ENCODE data around the gene CEACAM21. TPM values are rescaled to one million over a fixed set of nuclear protein-coding genes. Genes with fewer than 3 reads are reported as not detected.

CEACAM21 gene
- total RNA-seq, 4 donors from 2014 or later = 4.3 TPM; not detected in 3

DNA sequence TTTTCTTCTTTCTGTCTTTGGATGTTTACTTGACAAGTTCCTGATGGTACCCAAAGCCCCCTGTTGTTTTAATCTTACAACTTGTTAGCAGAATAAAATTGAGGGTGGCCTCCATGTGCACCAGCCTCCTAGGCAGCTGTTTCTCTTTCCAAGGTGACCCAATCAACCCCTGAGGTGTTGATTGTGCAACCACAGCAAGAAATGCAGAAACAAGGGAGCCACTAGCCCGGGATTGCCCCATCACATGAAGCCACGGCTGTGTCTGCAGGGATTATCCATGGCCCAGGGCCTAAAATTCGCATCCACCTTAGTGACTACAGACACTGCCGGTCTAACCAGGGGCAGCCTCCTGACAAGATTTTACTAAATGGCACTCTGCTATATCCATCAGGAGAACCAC, 36.5 kb downstream of the CEACAM21 start:
- H3K4me1 ChIP-seq = no peaks in the 10 kb centered on the region
- TF ChIP-seq POLR2AphosphoS5 (IDR thresholded peaks at IDR 0.05) (no peak), CTCF (IDR thresholded peaks at IDR 0.05) (no peak), EP300 (IDR thresholded peaks at IDR 0.05) (no peak), POLR2A (IDR thresholded peaks at IDR 0.05) (no peak)
- peaks cover 29% of the 10 kb centered on the region for H3K27me3 ChIP-seq
- H3K36me3 ChIP-seq = no peaks in the 10 kb centered on the region
- H3K27ac ChIP-seq = no peak overlapping the region
- H3K9me3 ChIP-seq = peaks cover 0 to 5% (median 0%) of the 10 kb centered on the region in 3 donors
- WGBS, 2 donors (ENCODE audit: low coverage in 1 of 2) = no CpG with 5 or more reads among the region's 4 CpGs
- no peak overlapping the region for H3K4me3 ChIP-seq
- ATAC-seq = no peak

DNA sequence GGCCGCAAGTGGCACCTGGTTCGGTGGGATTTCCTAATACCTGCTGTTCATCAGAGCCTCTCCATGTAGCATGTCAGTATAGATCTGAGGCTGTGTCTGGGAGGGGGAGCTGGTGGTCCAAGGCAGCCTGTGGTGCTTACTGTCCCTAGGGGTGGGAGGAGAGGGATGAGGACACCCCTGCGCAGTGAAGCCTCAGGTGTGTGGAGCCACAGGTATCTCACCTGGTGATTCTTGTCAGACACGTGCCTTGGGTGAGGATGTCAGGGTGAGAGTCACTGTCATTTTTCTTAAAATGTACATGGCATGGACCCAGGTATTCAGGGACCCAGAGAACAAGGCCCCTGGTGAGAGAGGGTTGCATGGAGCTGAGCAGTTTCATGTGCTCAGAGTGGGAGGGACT, 39.2 kb downstream of the CEACAM21 start:
- peaks cover 0 to 5% (median 0%) of the 10 kb centered on the region in 3 donors for H3K9me3 ChIP-seq
- WGBS, 2 donors (ENCODE audit: low coverage in 1 of 2) = 87% methylated on average over 3 of the region's 4 CpGs; no CpG with 5 or more reads in 1 of the 2 donors
- ATAC-seq = no peak
- no peaks in the 10 kb centered on the region for H3K4me1 ChIP-seq
- no peak overlapping the region for H3K4me3 ChIP-seq
- no peaks in the 10 kb centered on the region for H3K36me3 ChIP-seq
- no peak overlapping the region for H3K27ac ChIP-seq
- TF ChIP-seq CTCF (IDR thresholded peaks at IDR 0.05) = no peak
- TF ChIP-seq EP300 (IDR thresholded peaks at IDR 0.05) = no peak
- no peak for TF ChIP-seq POLR2A (IDR thresholded peaks at IDR 0.05)
- no peak for TF ChIP-seq POLR2AphosphoS5 (IDR thresholded peaks at IDR 0.05)
- peaks cover 51% of the 10 kb centered on the region for H3K27me3 ChIP-seq

DNA sequence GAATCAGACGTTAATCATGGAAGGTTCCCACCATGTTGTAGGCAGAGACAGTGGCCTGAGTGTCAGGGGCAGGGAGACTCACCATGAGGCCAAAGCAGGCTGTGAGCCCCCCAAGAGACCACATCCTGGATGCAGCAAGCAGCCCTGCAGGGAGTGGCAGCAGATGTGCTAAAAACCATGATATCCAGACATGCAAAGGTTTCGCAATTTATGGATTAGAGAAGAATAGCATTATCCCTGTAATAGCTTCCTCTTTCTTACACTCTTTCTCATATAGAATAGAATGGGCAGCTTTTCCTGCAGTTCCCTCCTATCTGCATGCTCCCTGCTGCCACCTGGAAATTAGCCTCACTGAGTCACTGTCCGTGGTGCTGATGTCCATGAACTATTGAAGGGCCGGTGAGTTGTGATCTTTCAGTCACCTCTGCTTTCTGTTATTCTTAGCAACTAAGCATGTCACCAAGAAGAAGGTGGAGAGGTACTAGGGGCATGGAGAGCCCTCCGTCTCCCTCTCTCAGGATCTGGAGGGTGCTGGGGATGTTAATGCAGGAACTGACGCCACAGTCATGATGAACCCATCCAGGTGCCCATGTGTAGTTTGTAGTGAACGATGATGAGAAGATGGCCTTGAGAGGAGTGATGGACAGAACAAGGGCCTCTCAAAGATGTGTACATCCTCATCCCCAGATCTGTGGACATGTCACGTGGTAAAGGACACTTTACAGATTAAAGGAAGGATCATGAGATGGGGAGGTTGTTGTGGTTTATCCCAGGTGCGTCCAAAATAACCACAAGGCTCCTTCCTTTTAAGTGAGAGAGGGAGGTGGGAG, 41.0 kb downstream of the CEACAM21 start:
- Histone ChIP-seq H3K4me3 (no peak overlapping the region), H3K27ac (no peak overlapping the region), H3K9me3 (peaks cover 0 to 5% (median 0%) of the 10 kb centered on the region in 3 donors), H3K4me1 (no peaks in the 10 kb centered on the region), H3K36me3 (no peaks in the 10 kb centered on the region), H3K27me3 (peaks cover 53% of the 10 kb centered on the region)
- ATAC-seq = no peak
- WGBS, 2 donors (ENCODE audit: low coverage in 1 of 2) = 35 to 44% methylated on average over 6 to 8 of the region's 9 CpGs
- TF ChIP-seq POLR2AphosphoS5 (IDR thresholded peaks at IDR 0.05) (no peak), CTCF (IDR thresholded peaks at IDR 0.05) (no peak)

- no peak for ATAC-seq
- Histone ChIP-seq H3K4me3 (no peak overlapping the region), H3K4me1 (no peaks in the 10 kb centered on the region), H3K27ac (no peak overlapping the region), H3K27me3 (peaks cover 45% of the 10 kb centered on the region), H3K9me3 (peaks cover 0 to 1% (median 0%) of the 10 kb centered on the region in 3 donors), H3K36me3 (no peaks in the 10 kb centered on the region)
- no peak for TF ChIP-seq POLR2A (IDR thresholded peaks at IDR 0.05)
- TF ChIP-seq POLR2AphosphoS5 (IDR thresholded peaks at IDR 0.05) = no peak
- TF ChIP-seq EP300 (IDR thresholded peaks at IDR 0.05) = no peak
- TF ChIP-seq CTCF (IDR thresholded peaks at IDR 0.05) = no peak
- WGBS, 2 donors (ENCODE audit: low coverage in 1 of 2) = 69 to 70% methylated on average over 3 of the region's 9 CpGs
Observed at GRCh38 chr19:41617941-41618730, 42.2 kb downstream of the CEACAM21 start.

Measured in gastroesophageal sphincter (tissue), 4 donors.